WERI-Rb-1 (cell line): ENCODE data around the gene RRM1.
"Not testable (repeated sequence)": the region's sequence is repeated elsewhere in the genome, so short reads cannot be mapped to it uniquely, and the experiment has no call there.

Experiments used
- DNase-seq: peaks from one replicate; pipeline ENCODE4 v3.0.0-alpha.2; 2020
- H3K27ac ChIP-seq: fragments of 250-450 bp; sonication (Bioruptor Pico); 2 replicates; pipeline ENCODE4 v1.5.1; 2020; ENCODE audit warnings: mild to moderate bottlenecking, moderate library complexity
- H3K27me3 ChIP-seq: fragments of 250-450 bp; sonication (Bioruptor Pico); 2 replicates; pipeline ENCODE4 v1.5.1; 2021; ENCODE audit warnings: mild to moderate bottlenecking, low read depth, moderate library complexity; ENCODE audit not compliant: insufficient read depth, severe bottlenecking
- H3K36me3 ChIP-seq: fragments of 250-450 bp; sonication (Bioruptor Pico); 2 replicates; pipeline ENCODE4 v1.5.1; 2020; ENCODE audit warnings: mild to moderate bottlenecking, moderate library complexity
- H3K4me3 ChIP-seq: 2 replicates; pipeline ENCODE4 v1.5.1; 2011; ENCODE audit warnings: low read depth, mild to moderate bottlenecking, control low read depth, low read length
- H3K9me3 ChIP-seq: fragments of 250-450 bp; sonication (Bioruptor Pico); 2 replicates; pipeline ENCODE4 v1.5.1; 2021; ENCODE audit warnings: mild to moderate bottlenecking, moderate library complexity; ENCODE audit not compliant: severe bottlenecking
- CTCF ChIP-seq: IDR thresholded peaks from 2 replicates; pipeline ENCODE4 v1.5.1; 2011; ENCODE audit warnings: low read depth, mild to moderate bottlenecking, control low read depth, inconsistent platforms, low read length

RRM1 gene

GRCh38 chr11:4125141-4125540, 30.5 kb downstream of the RRM1 start:
- H3K36me3 ChIP-seq, result peaks cover 94% of the 10 kb centered on the region
- H3K27me3 ChIP-seq, result no peaks in the 10 kb centered on the region
- H3K9me3 ChIP-seq, result no peaks in the 10 kb centered on the region
- no peak for TF ChIP-seq CTCF
- no peak overlapping the region for H3K4me3 ChIP-seq
- H3K27ac ChIP-seq, result no peak overlapping the region
- DNase-seq, result no peak

GRCh38 chr11:4127357-4127756, 32.8 kb downstream of the RRM1 start:
- peaks cover 91% of the 10 kb centered on the region for H3K36me3 ChIP-seq
- H3K4me3 ChIP-seq, result no peak overlapping the region
- H3K27ac ChIP-seq, result no peak overlapping the region

GRCh38 chr11:4130219-4130618, 35.6 kb downstream of the RRM1 start:
- peaks cover 94% of the 10 kb centered on the region for H3K36me3 ChIP-seq
- H3K27ac ChIP-seq, H3K9me3 ChIP-seq, H3K4me3 ChIP-seq, DNase-seq, H3K27me3 ChIP-seq: not testable (repeated sequence)

More at GRCh38 chr11:4127357-4127756, 32.8 kb downstream of the RRM1 start:
- DNase-seq, result no peak
- no peak for TF ChIP-seq CTCF
- Histone ChIP-seq H3K9me3 (no peaks in the 10 kb centered on the region), H3K27me3 (no peaks in the 10 kb centered on the region)

GRCh38 chr11:4134806-4135205, 40.2 kb downstream of the RRM1 start:
- peaks cover 82% of the 10 kb centered on the region for H3K36me3 ChIP-seq
- DNase-seq, result no peak
- no peak for TF ChIP-seq CTCF

GRCh38 chr11:4138497-4138896, 43.9 kb downstream of the RRM1 start:
- Histone ChIP-seq H3K4me3 (no peak overlapping the region), H3K27ac (no peak overlapping the region), H3K27me3 (no peaks in the 10 kb centered on the region), H3K9me3 (peaks cover 3% of the 10 kb centered on the region), H3K36me3 (peaks cover 81% of the 10 kb centered on the region)
- DNase-seq, result no peak
- TF ChIP-seq CTCF, result no peak

More at GRCh38 chr11:4134806-4135205, 40.2 kb downstream of the RRM1 start:
- H3K27ac ChIP-seq, result no peak overlapping the region
- no peak overlapping the region for H3K4me3 ChIP-seq
- H3K27me3 ChIP-seq, result no peaks in the 10 kb centered on the region
- H3K9me3 ChIP-seq, result peaks cover 3% of the 10 kb centered on the region

- H3K4me3 ChIP-seq, result no peak overlapping the region
- no peak for TF ChIP-seq CTCF
Observed at GRCh38 chr11:4140067-4140636, 45.6 kb downstream of the RRM1 start.

More at GRCh38 chr11:4140067-4140636, 45.6 kb downstream of the RRM1 start:
- Histone ChIP-seq H3K9me3 (peaks cover 3% of the 10 kb centered on the region), H3K27ac (no peak overlapping the region), H3K27me3 (no peaks in the 10 kb centered on the region), H3K36me3 (peaks cover 64% of the 10 kb centered on the region)
- DNase-seq, result no peak
